ENCODE results near the gene TSPAN18. TPM values are rescaled to one million over a fixed set of nuclear protein-coding genes. Genes with fewer than 3 reads are reported as not detected.

TSPAN18 gene
- total RNA-seq, 2 experiments from 2014 or later = 0.52 to 1.2 TPM

- Mint-ChIP-seq H3K9me3 (no peaks in the 10 kb centered on the region), H3K36me3 (no peaks in the 10 kb centered on the region), H3K27me3 (no peaks in the 10 kb centered on the region), H3K4me3 (no peak overlapping the region), H3K27ac (peak overlapping the region; percentile 60), H3K4me1 (peaks cover 9% of the 10 kb centered on the region)
- no peak for DNase-seq
Measured at GRCh38 chr11:44938066-44938691, 211.4 kb downstream of the TSPAN18 start.

GRCh38 chr11:44939673-44940395, 213.1 kb downstream of the TSPAN18 start:
- DNase-seq = no peak
- Mint-ChIP-seq H3K9me3 (no peaks in the 10 kb centered on the region), H3K4me3 (no peak overlapping the region), H3K36me3 (no peaks in the 10 kb centered on the region), H3K27me3 (no peaks in the 10 kb centered on the region), H3K27ac (no peak overlapping the region), H3K4me1 (peaks cover 15% of the 10 kb centered on the region)

- Mint-ChIP-seq H3K27me3 (no peaks in the 10 kb centered on the region), H3K4me3 (no peak overlapping the region), H3K36me3 (no peaks in the 10 kb centered on the region), H3K9me3 (no peaks in the 10 kb centered on the region), H3K27ac (no peak overlapping the region), H3K4me1 (peaks cover 15% of the 10 kb centered on the region)
- DNase-seq = no peak
Measured at GRCh38 chr11:44940404-44940803, 213.6 kb downstream of the TSPAN18 start.

GRCh38 chr11:44940835-44941234, 214.1 kb downstream of the TSPAN18 start:
- H3K4me1 Mint-ChIP-seq = peaks cover 15% of the 10 kb centered on the region
- no peak overlapping the region for H3K27ac Mint-ChIP-seq
- H3K9me3 Mint-ChIP-seq = no peaks in the 10 kb centered on the region
- DNase-seq = no peak
- H3K27me3 Mint-ChIP-seq = no peaks in the 10 kb centered on the region
- no peak overlapping the region for H3K4me3 Mint-ChIP-seq
- H3K36me3 Mint-ChIP-seq = no peaks in the 10 kb centered on the region

GRCh38 chr11:44941259-44942021, 214.7 kb downstream of the TSPAN18 start:
- H3K4me1 Mint-ChIP-seq = peaks cover 15% of the 10 kb centered on the region

GRCh38 chr11:44942029-44942955, 215.5 kb downstream of the TSPAN18 start:
- H3K4me3 Mint-ChIP-seq = no peak overlapping the region
- H3K27ac Mint-ChIP-seq = peak overlapping the region; percentile 64

More at GRCh38 chr11:44941259-44942021, 214.7 kb downstream of the TSPAN18 start:
- Mint-ChIP-seq H3K9me3 (no peaks in the 10 kb centered on the region), H3K36me3 (no peaks in the 10 kb centered on the region), H3K27me3 (no peaks in the 10 kb centered on the region), H3K4me3 (no peak overlapping the region), H3K27ac (no peak overlapping the region)
- DNase-seq = no peak

GRCh38 chr11:44943118-44943517, 216.4 kb downstream of the TSPAN18 start:
- Mint-ChIP-seq H3K36me3 (no peaks in the 10 kb centered on the region), H3K27ac (peak overlapping the region; percentile 64), H3K4me3 (peak overlapping the region; percentile 12), H3K9me3 (no peaks in the 10 kb centered on the region), H3K4me1 (peaks cover 15% of the 10 kb centered on the region), H3K27me3 (no peaks in the 10 kb centered on the region)
- DNase-seq = peak; percentile 70

More at GRCh38 chr11:44942029-44942955, 215.5 kb downstream of the TSPAN18 start:
- DNase-seq = no peak
- Mint-ChIP-seq H3K4me1 (peaks cover 15% of the 10 kb centered on the region), H3K36me3 (no peaks in the 10 kb centered on the region), H3K9me3 (no peaks in the 10 kb centered on the region), H3K27me3 (no peaks in the 10 kb centered on the region)

GRCh38 chr11:44943696-44944095, 216.9 kb downstream of the TSPAN18 start:
- Mint-ChIP-seq H3K9me3 (no peaks in the 10 kb centered on the region), H3K36me3 (no peaks in the 10 kb centered on the region), H3K27me3 (no peaks in the 10 kb centered on the region), H3K4me3 (peak overlapping the region; percentile 11), H3K4me1 (peaks cover 16% of the 10 kb centered on the region), H3K27ac (no peak overlapping the region)
- DNase-seq = no peak

- no peak overlapping the region for H3K4me3 Mint-ChIP-seq
- no peak overlapping the region for H3K27ac Mint-ChIP-seq
- H3K9me3 Mint-ChIP-seq = no peaks in the 10 kb centered on the region
- no peak for DNase-seq
- no peaks in the 10 kb centered on the region for H3K36me3 Mint-ChIP-seq
- peaks cover 21% of the 10 kb centered on the region for H3K4me1 Mint-ChIP-seq
- no peaks in the 10 kb centered on the region for H3K27me3 Mint-ChIP-seq
Measured at GRCh38 chr11:44944181-44944852, 217.6 kb downstream of the TSPAN18 start.

- Mint-ChIP-seq H3K36me3 (no peaks in the 10 kb centered on the region), H3K9me3 (no peaks in the 10 kb centered on the region), H3K27me3 (no peaks in the 10 kb centered on the region), H3K4me3 (no peak overlapping the region), H3K27ac (no peak overlapping the region), H3K4me1 (peaks cover 21% of the 10 kb centered on the region)
- DNase-seq = no peak
Measured at GRCh38 chr11:44944853-44945235, 218.1 kb downstream of the TSPAN18 start.

GRCh38 chr11:44945666-44946065, 218.9 kb downstream of the TSPAN18 start:
- peaks cover 21% of the 10 kb centered on the region for H3K4me1 Mint-ChIP-seq
- H3K27ac Mint-ChIP-seq = no peak overlapping the region
- no peak overlapping the region for H3K4me3 Mint-ChIP-seq
- H3K36me3 Mint-ChIP-seq = no peaks in the 10 kb centered on the region
- no peak for DNase-seq
- H3K27me3 Mint-ChIP-seq = no peaks in the 10 kb centered on the region
- H3K9me3 Mint-ChIP-seq = no peaks in the 10 kb centered on the region

- no peak overlapping the region for H3K4me3 Mint-ChIP-seq
- DNase-seq = no peak
- H3K27me3 Mint-ChIP-seq = no peaks in the 10 kb centered on the region
- H3K4me1 Mint-ChIP-seq = peaks cover 21% of the 10 kb centered on the region
- H3K9me3 Mint-ChIP-seq = no peaks in the 10 kb centered on the region
- no peaks in the 10 kb centered on the region for H3K36me3 Mint-ChIP-seq
- no peak overlapping the region for H3K27ac Mint-ChIP-seq
Measured at GRCh38 chr11:44946263-44946662, 219.5 kb downstream of the TSPAN18 start.

- Mint-ChIP-seq H3K27ac (no peak overlapping the region), H3K9me3 (no peaks in the 10 kb centered on the region), H3K27me3 (no peaks in the 10 kb centered on the region), H3K4me1 (peaks cover 21% of the 10 kb centered on the region), H3K36me3 (no peaks in the 10 kb centered on the region), H3K4me3 (no peak overlapping the region)
- no peak for DNase-seq
Measured at GRCh38 chr11:44947114-44947513, 220.4 kb downstream of the TSPAN18 start.

- Mint-ChIP-seq H3K27ac (no peak overlapping the region), H3K4me1 (peaks cover 12% of the 10 kb centered on the region), H3K9me3 (no peaks in the 10 kb centered on the region), H3K4me3 (no peak overlapping the region), H3K27me3 (no peaks in the 10 kb centered on the region), H3K36me3 (no peaks in the 10 kb centered on the region)
- no peak for DNase-seq
Measured at GRCh38 chr11:44948155-44948554, 221.4 kb downstream of the TSPAN18 start.

Data from activated naive CD8-positive, alpha-beta T cell treated with anti-CD3 and anti-CD28 coated beads for 36 hours (primary cell).